ENCODE measurements around the gene HIF3A. TPM values are rescaled to one million over a fixed set of nuclear protein-coding genes. Genes with fewer than 3 reads are reported as not detected.

The HIF3A gene
- total RNA-seq, 1 experiment from 2014 or later = 31.9 TPM

DNA sequence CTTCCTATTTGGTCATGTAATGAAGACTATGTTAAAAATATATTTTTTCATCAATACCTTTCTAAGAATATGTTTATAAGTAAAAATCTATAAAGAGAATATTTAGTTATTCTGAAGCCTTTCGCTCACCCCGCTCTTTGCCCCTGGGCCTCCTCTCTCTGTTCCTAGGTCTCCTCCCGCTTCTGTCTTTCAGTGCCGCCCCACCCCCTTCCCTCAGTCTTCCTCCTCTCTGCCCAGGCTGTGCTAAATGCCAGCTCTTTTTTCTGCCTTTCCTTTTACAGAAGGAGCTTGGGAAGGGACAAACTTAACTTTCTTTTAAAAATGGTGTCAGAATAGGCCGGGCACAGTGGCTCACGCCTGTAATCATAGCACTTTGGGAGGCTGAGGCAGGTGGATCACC is 22.8 kb downstream of the HIF3A start:
- DNase-seq = no peak
- H4K8ac ChIP-seq (replicated peaks; ENCODE audit: insufficient read length, low read depth, low read length) = no peak overlapping the region
- no peak overlapping the region for H3T11ph ChIP-seq (ENCODE audit: low read length)
- H3K23me2 ChIP-seq (ENCODE audit: insufficient read length, low read depth, low read length, poor library complexity, severe bottlenecking) = no peaks in the 10 kb centered on the region
- peak overlapping the region in 2 of 3 experiments; percentile 23 to 25; a peak in 1 of 7 replicates for H3K27ac Mint-ChIP-seq
- H3K27ac ChIP-seq (ENCODE audit: insufficient read length, low read depth, low read length) = no peak overlapping the region
- no peak overlapping the region for H4K5ac ChIP-seq (ENCODE audit: insufficient read length, low read depth, low read length)
- H3K18ac ChIP-seq (ENCODE audit: insufficient read length, low read depth, low read length) = no peak overlapping the region
- no peak overlapping the region for H2BK20ac ChIP-seq (ENCODE audit: low read depth, low read length, poor library complexity, severe bottlenecking)
- no CpG with 5 or more reads among the region's 6 CpGs for WGBS (ENCODE audit: extremely low coverage, insufficient read length, low lambda C conversion rate)
- H3K4me3 Mint-ChIP-seq = no peak overlapping the region
- no peaks in the 10 kb centered on the region for H4K20me1 ChIP-seq (ENCODE audit: control insufficient read depth, insufficient read depth, insufficient read length)
- no peaks in the 10 kb centered on the region for H3K4me1 Mint-ChIP-seq
- no peaks in the 10 kb centered on the region for H3K79me2 ChIP-seq (ENCODE audit: insufficient read depth, low read length)
- H3K9me3 ChIP-seq (ENCODE audit: control insufficient read depth, low read depth, low read length) = no peaks in the 10 kb centered on the region
- no peak overlapping the region for H2BK15ac ChIP-seq (ENCODE audit: low read depth, low read length)
- no peak overlapping the region for H2BK5ac ChIP-seq (ENCODE audit: insufficient read length, low read length)
- H3K9me3 Mint-ChIP-seq = 0 out of 5 replicates have a peak, but pooled peaks cover 0 to 2% of the 10 kb centered on the region in 2 experiments
- H3K9ac ChIP-seq (ENCODE audit: extremely low read depth, insufficient read length, low read length) = no peak overlapping the region
- no peaks in the 10 kb centered on the region for H3K27me3 ChIP-seq (ENCODE audit: insufficient read depth, low read length)
- no peak overlapping the region for H2AFZ ChIP-seq (ENCODE audit: low read length)
- no peak overlapping the region for H3K4me2 ChIP-seq (ENCODE audit: insufficient read depth, insufficient read length, low read length)
- no peak overlapping the region for H3K14ac ChIP-seq (ENCODE audit: insufficient read depth, low read length)
- no peak overlapping the region for H2BK120ac ChIP-seq (ENCODE audit: low read depth, low read length, poor library complexity, severe bottlenecking)
- H4K91ac ChIP-seq (ENCODE audit: insufficient read length, low read depth, low read length) = no peak overlapping the region
- no peaks in the 10 kb centered on the region for H3K79me1 ChIP-seq (ENCODE audit: insufficient read depth, low read depth, low read length, poor library complexity, severe bottlenecking)
- peaks cover 29 to 65% (median 60%) of the 10 kb centered on the region in 3 experiments for H3K36me3 Mint-ChIP-seq (ENCODE audit: insufficient read depth in 1 of 3, low read depth in 3 of 3)
- peaks cover 1% of the 10 kb centered on the region; the same call in 1 of the 2 replicates for H3K27me3 Mint-ChIP-seq (ENCODE audit: low read depth)
- no peak overlapping the region for H2BK12ac ChIP-seq (ENCODE audit: insufficient read length, low read depth, low read length)
- TF ChIP-seq, protein P1, sequence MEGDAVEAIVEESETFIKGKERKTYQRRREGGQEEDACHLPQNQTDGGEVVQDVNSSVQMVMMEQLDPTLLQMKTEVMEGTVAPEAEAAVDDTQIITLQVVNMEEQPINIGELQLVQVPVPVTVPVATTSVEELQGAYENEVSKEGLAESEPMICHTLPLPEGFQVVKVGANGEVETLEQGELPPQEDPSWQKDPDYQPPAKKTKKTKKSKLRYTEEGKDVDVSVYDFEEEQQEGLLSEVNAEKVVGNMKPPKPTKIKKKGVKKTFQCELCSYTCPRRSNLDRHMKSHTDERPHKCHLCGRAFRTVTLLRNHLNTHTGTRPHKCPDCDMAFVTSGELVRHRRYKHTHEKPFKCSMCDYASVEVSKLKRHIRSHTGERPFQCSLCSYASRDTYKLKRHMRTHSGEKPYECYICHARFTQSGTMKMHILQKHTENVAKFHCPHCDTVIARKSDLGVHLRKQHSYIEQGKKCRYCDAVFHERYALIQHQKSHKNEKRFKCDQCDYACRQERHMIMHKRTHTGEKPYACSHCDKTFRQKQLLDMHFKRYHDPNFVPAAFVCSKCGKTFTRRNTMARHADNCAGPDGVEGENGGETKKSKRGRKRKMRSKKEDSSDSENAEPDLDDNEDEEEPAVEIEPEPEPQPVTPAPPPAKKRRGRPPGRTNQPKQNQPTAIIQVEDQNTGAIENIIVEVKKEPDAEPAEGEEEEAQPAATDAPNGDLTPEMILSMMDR (conservative IDR thresholded peaks at IDR 0.05) = no peak
- no peaks in the 10 kb centered on the region for H3K4me1 ChIP-seq (ENCODE audit: insufficient read depth, low read length)
- H2AK5ac ChIP-seq (ENCODE audit: insufficient read length, low read length) = no peak overlapping the region
- no peak overlapping the region for H3K23ac ChIP-seq (ENCODE audit: insufficient read length, low read depth, low read length)
- H3K4ac ChIP-seq (ENCODE audit: low read depth, low read length) = no peak overlapping the region
- H3K56ac ChIP-seq (ENCODE audit: insufficient read length, low read depth, low read length) = no peak overlapping the region

Measured in H9 (cell line).